Common myeloid progenitor, CD34-positive (primary cell): ENCODE measurements around the gene CCT2.
"Not testable (repeated sequence)": the region's sequence is repeated elsewhere in the genome, so short reads cannot be mapped to it uniquely, and the experiment has no call there.

Experiments
- CTCF ChIA-PET: fragments of 350-600 bp; sonication (Branson Sonifier 250); formaldehyde crosslinking; loops from one replicate; lab custom pipeline; 2021; ENCODE audit warnings: antibody characterized with exemption; lab: Charles Lee
- POLR2A ChIA-PET: fragments of 350-600 bp; sonication (Branson Sonifier 250); formaldehyde crosslinking; loops from one replicate; lab custom pipeline; 2021; ENCODE audit warnings: antibody characterized with exemption; lab: Charles Lee
- DNase-seq, 3 donors: peaks; one replicate each; pipeline versions ENCODE4 v3.0.0 to v3.0.0-alpha.2; 2013
- H3K27ac ChIP-seq, 2 experiments: 1 replicate in 1 of 2; 2 replicates in 1 of 2; pipeline ENCODE4 v1.7.0; 2013; ENCODE audit warnings: inconsistent platforms in 2 of 2, low read length in 2 of 2, mild to moderate bottlenecking in 2 of 2, low read depth in 1 of 2, moderate library complexity in 1 of 2; ENCODE audit not compliant: severe bottlenecking in 2 of 2, insufficient read depth in 1 of 2, poor library complexity in 1 of 2
- H3K27me3 ChIP-seq, 5 experiments: replicated peaks in 2 of 5; 1 replicate in 3 of 5; 2 replicates in 2 of 5; pipeline versions ENCODE4 v1.6.1 to v1.7.0; 2013; ENCODE audit warnings: low read length in 4 of 5, mild to moderate bottlenecking in 2 of 5, moderate library complexity in 2 of 5, inconsistent platforms in 1 of 5; ENCODE audit not compliant: insufficient read depth in 5 of 5, control insufficient read depth in 4 of 5
- H3K36me3 ChIP-seq, 4 experiments: 1 replicate in 2 of 4; 2 replicates in 2 of 4; pipeline versions ENCODE4 v1.6.1 to v1.7.0; 2013; ENCODE audit warnings: low read length in 3 of 4, control low read depth in 1 of 4, mild to moderate bottlenecking in 1 of 4; ENCODE audit not compliant: control insufficient read depth in 4 of 4, insufficient read depth in 4 of 4
- H3K4me1 ChIP-seq, 4 experiments: 1 replicate in 3 of 4; 2 replicates in 1 of 4; pipeline versions ENCODE4 v1.6.1 to v1.7.1; 2013; ENCODE audit warnings: low read length in 3 of 4, mild to moderate bottlenecking in 3 of 4, control low read depth in 1 of 4, inconsistent platforms in 1 of 4, moderate library complexity in 1 of 4; ENCODE audit not compliant: control insufficient read depth in 4 of 4, insufficient read depth in 4 of 4; ENCODE audit errors: control extremely low read depth in 1 of 4
- H3K4me3 ChIP-seq, 7 experiments: 1 replicate in 4 of 7; 2 replicates in 3 of 7; pipeline versions ENCODE4 v1.5.1 to v1.7.0; 2013; ENCODE audit warnings: mild to moderate bottlenecking in 7 of 7, low read length in 6 of 7, moderate library complexity in 6 of 7, inconsistent platforms in 2 of 7, low read depth in 2 of 7, control low read depth in 1 of 7; ENCODE audit not compliant: insufficient read depth in 4 of 7, control insufficient read depth in 1 of 7; ENCODE audit errors: extremely low read depth in 1 of 7
- H3K9me3 ChIP-seq, 5 experiments: 1 replicate in 4 of 5; 2 replicates in 1 of 5; pipeline versions ENCODE4 v1.6.1 to v1.7.1; 2013; ENCODE audit warnings: low read length in 4 of 5, mild to moderate bottlenecking in 2 of 5, inconsistent platforms in 1 of 5, low read depth in 1 of 5, moderate library complexity in 1 of 5; ENCODE audit not compliant: control insufficient read depth in 4 of 5, insufficient read depth in 2 of 5; ENCODE audit errors: control extremely low read depth in 1 of 5
- WGBS: methylation state at CpG from one replicate; pipeline ENCODE4 v1.1.5; 2013; ENCODE audit not compliant: insufficient coverage; 5-methylcytosine and 5-hydroxymethylcytosine counted together

Gene CCT2

DNA sequence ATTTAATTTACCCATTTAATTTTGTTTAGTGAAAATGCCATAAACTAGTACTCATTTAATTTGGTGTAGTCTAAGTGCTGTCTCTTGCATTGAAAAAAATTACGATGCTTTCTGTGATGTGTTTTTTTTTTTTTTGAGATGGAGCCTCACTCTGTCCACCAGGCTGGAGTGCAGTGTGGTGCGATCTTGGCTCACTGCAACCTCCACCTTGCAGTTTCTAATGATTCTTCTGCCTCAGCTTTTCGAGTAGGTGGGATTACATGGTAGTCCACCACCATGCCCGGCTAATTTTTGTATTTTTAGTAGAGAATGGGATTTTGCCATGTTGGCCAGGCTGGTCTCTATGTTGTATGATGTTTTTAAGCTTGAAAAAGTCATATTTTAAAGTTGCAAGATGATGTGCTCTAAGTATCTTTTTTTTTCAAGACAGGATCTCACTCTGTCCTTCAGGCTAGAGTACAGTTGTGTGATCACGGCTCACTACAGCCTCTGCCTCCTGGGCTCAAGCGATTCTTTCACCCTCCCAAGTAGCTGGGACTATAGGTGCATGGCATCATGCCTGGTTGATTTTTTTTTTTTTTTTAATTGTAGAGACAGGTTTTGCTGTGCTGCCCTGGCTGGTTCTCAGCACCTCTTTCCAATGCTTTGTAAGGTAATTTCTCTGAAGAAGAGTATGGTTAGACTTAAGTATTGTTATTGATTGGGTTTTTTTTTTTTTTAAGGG lies 16.9 kb downstream of the CCT2 start:
- no peak for DNase-seq
- no peaks in the 10 kb centered on the region for H3K27me3 ChIP-seq
- WGBS: 100% methylated on average over 5 of the region's 6 CpGs
- no peak overlapping the region for H3K4me3 ChIP-seq
- no peak overlapping the region for H3K27ac ChIP-seq
- ChIA-PET CTCF (no interaction called here), POLR2A (no interaction called here)
- peaks cover 23 to 64% (median 43%) of the 10 kb centered on the region in 4 experiments for H3K36me3 ChIP-seq
- H3K9me3 ChIP-seq: peaks cover 0 to 3% (median 0%) of the 10 kb centered on the region in 5 experiments
- H3K4me1 ChIP-seq: no peaks in the 10 kb centered on the region

DNA sequence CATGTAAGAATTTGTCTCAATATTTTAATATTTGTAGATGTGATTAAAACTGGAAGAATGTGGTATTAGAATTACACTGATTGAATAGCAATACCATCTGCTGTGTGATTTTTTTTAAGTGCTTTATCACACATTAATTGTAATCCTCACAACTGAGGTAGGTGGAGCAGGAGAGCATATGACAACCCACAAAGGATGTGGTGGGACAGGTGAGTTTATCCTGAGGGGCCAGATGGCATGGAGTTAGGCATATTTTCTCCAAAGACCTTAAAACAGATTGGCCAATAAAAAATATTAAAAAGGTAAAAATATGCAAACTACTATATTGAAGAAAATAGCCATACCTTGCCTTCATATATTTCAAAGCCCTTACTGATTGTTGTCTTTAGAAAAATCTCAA lies 17.7 kb downstream of the CCT2 start:
- peak in 1 of 3 donors; percentile 27 for DNase-seq
- no peaks in the 10 kb centered on the region for H3K27me3 ChIP-seq
- H3K36me3 ChIP-seq: peaks cover 18 to 55% (median 36%) of the 10 kb centered on the region in 4 experiments
- POLR2A ChIA-PET: no interaction called here
- H3K27ac ChIP-seq: no peak overlapping the region
- H3K4me3 ChIP-seq: no peak overlapping the region
- peaks cover 0 to 2% (median 0%) of the 10 kb centered on the region in 4 experiments for H3K4me1 ChIP-seq
- CTCF ChIA-PET: no interaction called here
- peaks cover 0 to 3% (median 0%) of the 10 kb centered on the region in 5 experiments for H3K9me3 ChIP-seq

DNA sequence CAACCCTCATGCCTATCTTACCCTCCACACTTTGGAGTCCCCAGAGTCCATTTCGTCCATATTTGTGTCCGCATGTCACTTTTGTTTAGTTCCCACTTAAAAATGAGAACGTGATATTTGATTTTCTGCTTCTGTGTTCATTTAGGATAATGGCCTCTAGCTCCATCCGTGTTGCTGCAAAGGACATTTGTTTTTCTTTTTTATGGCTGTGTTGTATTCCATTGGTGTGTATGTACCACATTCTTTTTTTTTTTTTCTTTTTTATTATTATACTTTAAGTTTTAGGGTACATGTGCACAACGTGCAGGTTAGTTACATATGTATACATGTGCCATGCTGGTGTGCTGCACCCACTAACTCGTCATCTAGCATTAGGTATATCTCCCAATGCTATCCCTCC lies 18.3 kb downstream of the CCT2 start:
- H3K36me3 ChIP-seq: peaks cover 15 to 49% (median 30%) of the 10 kb centered on the region in 4 experiments
- H3K4me1 ChIP-seq, DNase-seq, H3K27me3 ChIP-seq, H3K9me3 ChIP-seq, CTCF ChIA-PET, H3K27ac ChIP-seq, H3K4me3 ChIP-seq, POLR2A ChIA-PET: not testable (repeated sequence)
- WGBS: 89% methylated on average over 3 of the region's 6 CpGs

DNA sequence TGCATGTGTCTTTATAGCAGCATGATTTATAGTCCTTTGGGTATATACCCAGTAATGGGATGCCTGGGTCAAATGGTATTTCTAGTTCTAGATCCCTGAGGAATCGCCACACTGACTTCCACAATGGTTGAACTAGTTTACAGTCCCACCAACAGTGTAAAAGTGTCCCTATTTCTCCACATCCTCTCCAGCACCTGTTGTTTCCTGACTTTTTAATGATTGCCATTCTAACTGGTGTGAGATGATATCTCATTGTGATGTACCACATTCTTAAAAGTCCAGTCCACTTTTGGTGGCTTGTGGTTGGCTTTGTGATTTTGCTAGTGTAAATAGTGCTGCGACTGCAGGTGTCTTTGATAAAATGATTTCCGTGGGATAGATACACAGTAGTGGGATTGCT lies 19.0 kb downstream of the CCT2 start:
- H3K4me1 ChIP-seq: peaks cover 0 to 12% (median 1%) of the 10 kb centered on the region in 4 experiments
- CTCF ChIA-PET, H3K9me3 ChIP-seq, DNase-seq, H3K4me3 ChIP-seq, POLR2A ChIA-PET, H3K27ac ChIP-seq, H3K27me3 ChIP-seq: not testable (repeated sequence)
- no CpG with 5 or more reads among the region's 3 CpGs for WGBS
- peaks cover 11 to 42% (median 24%) of the 10 kb centered on the region in 4 experiments for H3K36me3 ChIP-seq

DNA sequence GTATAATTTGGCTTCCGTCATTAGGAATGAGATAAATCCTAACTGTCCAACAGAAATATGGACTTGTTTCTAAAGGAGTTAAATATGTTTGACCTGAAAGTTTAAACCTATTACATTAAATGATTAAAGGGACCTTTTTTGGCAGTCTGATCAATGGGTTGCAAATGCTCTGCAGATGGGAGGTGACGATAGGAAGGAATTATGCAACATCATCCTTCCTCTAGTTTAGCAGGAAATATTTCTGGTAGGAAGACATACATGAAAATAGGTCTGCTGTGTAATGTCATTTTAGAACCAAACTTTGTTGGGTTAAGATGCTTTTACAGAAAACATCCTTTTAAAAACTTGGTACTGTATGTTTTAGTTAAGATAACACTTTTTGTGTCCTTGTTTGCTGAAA lies 22.9 kb downstream of the CCT2 start:
- Histone ChIP-seq H3K4me3 (no peak overlapping the region), H3K36me3 (peaks cover 0 to 5% (median 4%) of the 10 kb centered on the region in 4 experiments), H3K27me3 (no peaks in the 10 kb centered on the region), H3K27ac (no peak overlapping the region), H3K9me3 (peaks cover 0 to 3% (median 0%) of the 10 kb centered on the region in 5 experiments), H3K4me1 (peaks cover 0 to 12% (median 1%) of the 10 kb centered on the region in 4 experiments)
- no CpG with 5 or more reads among the region's 2 CpGs for WGBS
- ChIA-PET CTCF (no interaction called here), POLR2A (interaction anchor here (0.9 kb wide), 1 partner anchor 16 kb away, joined by 3 read pairs; no protein-coding TSS in a partner anchor)
- DNase-seq: peak in 1 of 3 donors; percentile 28

DNA sequence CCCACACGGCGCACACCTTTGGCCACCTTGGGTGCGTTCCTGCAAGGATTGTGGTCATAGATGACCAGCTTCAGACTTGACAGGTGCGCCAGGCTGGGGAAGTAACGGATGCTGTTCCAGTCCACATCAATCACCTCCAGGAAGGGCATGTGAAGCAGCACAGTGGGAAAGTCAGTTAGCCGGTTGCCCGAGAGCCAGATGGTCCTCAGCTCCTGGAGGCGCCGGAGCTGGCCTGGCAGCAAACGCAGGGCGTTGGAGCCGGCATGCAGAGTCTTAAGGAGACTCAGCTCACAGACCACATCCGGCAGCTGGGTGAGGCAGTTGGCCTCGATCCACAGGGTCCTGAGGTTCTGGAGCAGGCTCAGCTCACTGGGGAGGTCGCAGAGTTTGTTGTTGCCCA lies 24.9 kb downstream of the CCT2 start:
- H3K9me3 ChIP-seq: no peaks in the 10 kb centered on the region
- H3K36me3 ChIP-seq: no peaks in the 10 kb centered on the region
- 96% methylated on average over 15 of the region's 15 CpGs for WGBS
- no peaks in the 10 kb centered on the region for H3K27me3 ChIP-seq
- CTCF ChIA-PET: interaction anchor here (0.8 to 2.0 kb wide), 2 partner anchors 19 to 223 kb away, joined by 3 to 5 read pairs; no protein-coding TSS in a partner anchor
- no peak for DNase-seq
- no peak overlapping the region for H3K27ac ChIP-seq
- POLR2A ChIA-PET: no interaction called here
- no peak overlapping the region for H3K4me3 ChIP-seq
- H3K4me1 ChIP-seq: peaks cover 0 to 12% (median 1%) of the 10 kb centered on the region in 4 experiments

DNA sequence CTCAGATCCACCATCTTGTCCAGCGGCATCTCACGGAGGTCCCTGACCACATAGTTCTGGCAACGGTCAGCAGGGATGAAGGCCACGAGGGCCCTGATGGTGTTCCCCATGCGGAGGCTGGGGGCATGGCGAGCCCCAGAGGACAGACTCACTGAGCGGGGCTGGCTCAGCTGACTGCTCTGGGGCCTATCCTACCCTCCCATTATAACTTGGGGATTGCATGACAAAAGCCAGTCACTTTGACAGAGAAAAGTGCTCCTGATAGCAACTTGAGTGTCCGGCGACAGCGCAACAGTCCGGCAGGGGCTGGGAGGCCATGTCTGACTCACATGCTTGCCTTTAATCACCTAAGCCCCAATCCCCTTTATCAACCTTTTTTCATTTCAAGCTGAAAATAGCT lies 25.5 kb downstream of the CCT2 start, which contains the start of gene LRRC10:
LRRC10 (minus strand) TSS at position 179 of the 400 bp plus-strand sequence; CDS start at position 110, 69 bp downstream.
- DNase-seq: no peak
- Histone ChIP-seq H3K4me1 (peaks cover 0 to 12% (median 1%) of the 10 kb centered on the region in 4 experiments), H3K27me3 (no peaks in the 10 kb centered on the region), H3K27ac (no peak within 1 kb of the TSS), H3K4me3 (no peak within 1 kb of the TSS), H3K36me3 (no peaks in the 10 kb centered on the region), H3K9me3 (no peaks in the 10 kb centered on the region)
- ChIA-PET CTCF (interaction anchor here (0.8 to 2.0 kb wide), 2 partner anchors 18 to 223 kb away, joined by 3 to 5 read pairs; no protein-coding TSS in a partner anchor), POLR2A (no interaction called here)
- 100% methylated on average over 10 of the region's 11 CpGs for WGBS
